ENCODE results near the gene SST.

- TF ChIP-seq CTCF (IDR thresholded peaks at IDR 0.05) (no peak), POLR2A (IDR thresholded peaks at IDR 0.05) (no peak)
Measured at GRCh38 chr3:187689984-187690383, 19.8 kb upstream of the SST start.
